Mucosa of stomach (tissue), 1 donor: Measurements from ENCODE around the gene CCDC122.

Experiments
- H3K27me3 ChIP-seq: one replicate; pipeline ENCODE4 v1.7.0; 2013; ENCODE audit warnings: mild to moderate bottlenecking, low read length; ENCODE audit not compliant: control insufficient read depth, insufficient read depth
- H3K36me3 ChIP-seq: one replicate; pipeline ENCODE4 v1.7.0; 2013; ENCODE audit warnings: low read length; ENCODE audit not compliant: control insufficient read depth, insufficient read depth
- H3K4me1 ChIP-seq: one replicate; pipeline ENCODE4 v1.7.0; 2013; ENCODE audit warnings: mild to moderate bottlenecking, low read length; ENCODE audit not compliant: control insufficient read depth, insufficient read depth
- H3K4me3 ChIP-seq: one replicate; pipeline ENCODE4 v1.7.0; 2013; ENCODE audit warnings: low read length
- H3K9ac ChIP-seq: one replicate; pipeline ENCODE4 v1.7.0; 2013; ENCODE audit warnings: mild to moderate bottlenecking, low read length, moderate library complexity
- H3K9me3 ChIP-seq: one replicate; pipeline ENCODE4 v1.7.0; 2013; ENCODE audit warnings: mild to moderate bottlenecking, low read length, moderate library complexity; ENCODE audit not compliant: control insufficient read depth
- donor health status: Pancreatic carcinoma.

CCDC122 gene

DNA sequence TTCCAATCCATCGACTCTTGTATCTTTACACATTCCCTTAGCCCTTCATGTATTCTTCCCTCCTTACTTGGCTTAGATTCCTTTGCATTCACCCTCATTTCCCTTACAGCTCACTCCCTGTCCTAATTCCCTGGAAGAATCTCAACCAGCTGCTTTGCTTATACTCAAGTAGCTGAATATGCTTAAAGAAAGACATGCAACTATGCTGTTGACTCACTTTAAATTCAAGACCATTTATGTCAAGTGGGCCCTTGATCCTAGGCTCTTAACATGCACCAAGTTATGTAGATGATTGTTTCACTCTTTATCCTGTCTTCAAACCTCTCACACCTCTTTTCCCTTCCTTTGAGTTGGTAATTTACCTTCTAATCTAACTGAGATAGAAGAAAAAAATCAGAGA is 7.4 kb downstream of the CCDC122 start:
- no peaks in the 10 kb centered on the region for H3K9me3 ChIP-seq
- H3K27me3 ChIP-seq = no peaks in the 10 kb centered on the region
- H3K9ac ChIP-seq = no peak overlapping the region
- no peaks in the 10 kb centered on the region for H3K36me3 ChIP-seq
- no peaks in the 10 kb centered on the region for H3K4me1 ChIP-seq
- no peak overlapping the region for H3K4me3 ChIP-seq

GRCh38 chr13:43865892-43866291 is 13.6 kb downstream of the CCDC122 start:
- Histone ChIP-seq H3K27me3 (no peaks in the 10 kb centered on the region), H3K4me1 (no peaks in the 10 kb centered on the region), H3K9me3 (no peaks in the 10 kb centered on the region), H3K4me3 (no peak overlapping the region), H3K36me3 (no peaks in the 10 kb centered on the region), H3K9ac (no peak overlapping the region)

DNA sequence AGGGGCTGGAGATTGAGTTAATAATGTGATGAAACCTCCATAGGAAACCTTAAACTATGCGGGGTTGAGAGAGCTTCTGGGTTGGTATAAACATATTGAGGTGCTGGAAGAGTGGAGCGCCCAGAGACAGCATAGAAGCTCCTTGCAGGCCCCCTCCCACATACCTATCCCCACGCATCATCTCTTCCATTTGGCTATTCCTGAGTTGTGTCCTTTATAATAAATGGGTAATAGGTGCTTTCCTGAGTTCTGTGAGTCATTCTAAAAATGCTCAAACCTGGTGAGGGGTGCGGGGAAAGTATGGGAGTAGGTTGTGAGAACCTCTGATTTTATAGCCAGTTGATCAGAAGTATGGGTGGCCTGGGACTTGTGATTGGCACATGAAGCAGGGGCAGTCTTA is 14.6 kb downstream of the CCDC122 start:
- Histone ChIP-seq H3K4me3 (no peak overlapping the region), H3K9ac (no peak overlapping the region), H3K36me3 (no peaks in the 10 kb centered on the region), H3K27me3 (no peaks in the 10 kb centered on the region), H3K4me1 (no peaks in the 10 kb centered on the region), H3K9me3 (no peaks in the 10 kb centered on the region)

- H3K9me3 ChIP-seq = no peaks in the 10 kb centered on the region
- no peaks in the 10 kb centered on the region for H3K27me3 ChIP-seq
- no peaks in the 10 kb centered on the region for H3K4me1 ChIP-seq
- no peak overlapping the region for H3K4me3 ChIP-seq
- H3K9ac ChIP-seq = no peak overlapping the region
- H3K36me3 ChIP-seq = no peaks in the 10 kb centered on the region
Measured at GRCh38 chr13:43861863-43862262, 17.7 kb downstream of the CCDC122 start.

- H3K27me3 ChIP-seq = no peaks in the 10 kb centered on the region
- H3K4me1 ChIP-seq = no peaks in the 10 kb centered on the region
- H3K36me3 ChIP-seq = no peaks in the 10 kb centered on the region
- H3K9ac ChIP-seq = no peak overlapping the region
- no peak overlapping the region for H3K4me3 ChIP-seq
- H3K9me3 ChIP-seq = peaks cover 5% of the 10 kb centered on the region
Measured at GRCh38 chr13:43852923-43853404, 26.6 kb downstream of the CCDC122 start.

- no peaks in the 10 kb centered on the region for H3K4me1 ChIP-seq
- H3K4me3 ChIP-seq = no peak overlapping the region
- peaks cover 5% of the 10 kb centered on the region for H3K9me3 ChIP-seq
- no peaks in the 10 kb centered on the region for H3K27me3 ChIP-seq
- H3K36me3 ChIP-seq = no peaks in the 10 kb centered on the region
- H3K9ac ChIP-seq = no peak overlapping the region
Measured at GRCh38 chr13:43850873-43851272, 28.7 kb downstream of the CCDC122 start.

- no peak overlapping the region for H3K4me3 ChIP-seq
- no peaks in the 10 kb centered on the region for H3K4me1 ChIP-seq
- H3K36me3 ChIP-seq = no peaks in the 10 kb centered on the region
- no peaks in the 10 kb centered on the region for H3K27me3 ChIP-seq
- no peak overlapping the region for H3K9ac ChIP-seq
- peaks cover 5% of the 10 kb centered on the region for H3K9me3 ChIP-seq
Measured at GRCh38 chr13:43848001-43848649, 31.4 kb downstream of the CCDC122 start.

DNA sequence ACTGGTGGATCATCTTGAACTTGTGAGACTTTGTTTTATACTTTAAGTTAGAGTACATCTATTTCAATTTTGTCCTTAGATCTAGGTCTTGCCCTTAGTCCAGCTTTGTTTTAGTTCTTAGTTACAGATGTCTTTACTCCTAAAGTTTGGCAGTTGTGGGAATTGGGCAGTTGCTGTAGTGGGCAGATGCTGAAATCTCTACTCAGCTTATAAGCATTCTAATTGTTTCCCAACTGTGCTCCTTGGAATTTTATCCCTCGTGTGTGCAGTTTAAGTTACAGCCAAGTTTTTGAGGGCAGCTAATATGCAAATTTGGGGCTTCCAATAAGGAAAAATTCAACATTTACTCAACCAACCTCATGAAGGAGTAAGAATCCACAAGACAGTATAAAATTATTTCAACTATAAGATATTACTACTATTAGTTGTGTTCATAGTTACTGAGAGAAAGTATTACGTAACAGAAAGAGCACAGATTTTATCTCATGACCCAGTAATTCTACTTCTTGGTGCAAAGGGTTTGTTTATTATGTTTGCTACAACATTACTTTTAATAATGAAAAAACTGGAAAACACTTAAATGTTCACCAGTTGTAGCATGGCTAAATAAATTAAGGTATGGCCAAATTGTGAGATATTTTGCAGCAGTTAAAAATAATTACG is 32.9 kb downstream of the CCDC122 start:
- Histone ChIP-seq H3K4me3 (no peak overlapping the region), H3K27me3 (no peaks in the 10 kb centered on the region), H3K9ac (no peak overlapping the region), H3K9me3 (peaks cover 5% of the 10 kb centered on the region), H3K4me1 (no peaks in the 10 kb centered on the region), H3K36me3 (no peaks in the 10 kb centered on the region)

DNA sequence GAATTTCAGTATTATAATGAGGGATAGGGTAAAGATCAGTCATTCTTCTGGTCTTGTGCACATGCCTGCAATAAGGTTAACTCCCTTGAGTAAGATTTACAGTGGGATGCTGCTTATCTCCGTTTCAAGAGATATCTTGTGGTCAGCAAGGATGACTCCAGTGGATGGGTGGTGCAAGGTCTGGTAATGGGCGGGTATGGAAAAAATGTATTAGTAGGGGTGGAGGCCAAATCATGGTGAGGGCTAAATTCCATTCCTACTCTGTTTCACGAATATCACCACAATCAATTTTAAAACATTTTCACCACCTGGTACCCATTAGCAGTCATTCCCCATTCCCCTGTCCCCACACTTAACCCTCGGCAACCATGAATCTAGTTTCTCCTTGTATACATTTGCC is 40.6 kb downstream of the CCDC122 start:
- Histone ChIP-seq H3K9me3 (no peaks in the 10 kb centered on the region), H3K27me3 (no peaks in the 10 kb centered on the region), H3K4me3 (no peak overlapping the region), H3K4me1 (no peaks in the 10 kb centered on the region), H3K36me3 (no peaks in the 10 kb centered on the region), H3K9ac (no peak overlapping the region)

GRCh38 chr13:43835701-43836100 is 43.8 kb downstream of the CCDC122 start:
- no peaks in the 10 kb centered on the region for H3K27me3 ChIP-seq
- H3K9ac ChIP-seq = no peak overlapping the region
- no peaks in the 10 kb centered on the region for H3K36me3 ChIP-seq
- H3K9me3 ChIP-seq = no peaks in the 10 kb centered on the region
- no peak overlapping the region for H3K4me3 ChIP-seq
- H3K4me1 ChIP-seq = no peaks in the 10 kb centered on the region

- H3K4me3 ChIP-seq = no peak overlapping the region
- H3K9me3 ChIP-seq = no peaks in the 10 kb centered on the region
- no peak overlapping the region for H3K9ac ChIP-seq
- H3K27me3 ChIP-seq = no peaks in the 10 kb centered on the region
- no peaks in the 10 kb centered on the region for H3K4me1 ChIP-seq
- H3K36me3 ChIP-seq = no peaks in the 10 kb centered on the region
Measured at GRCh38 chr13:43831088-43831487, 48.5 kb downstream of the CCDC122 start.

DNA sequence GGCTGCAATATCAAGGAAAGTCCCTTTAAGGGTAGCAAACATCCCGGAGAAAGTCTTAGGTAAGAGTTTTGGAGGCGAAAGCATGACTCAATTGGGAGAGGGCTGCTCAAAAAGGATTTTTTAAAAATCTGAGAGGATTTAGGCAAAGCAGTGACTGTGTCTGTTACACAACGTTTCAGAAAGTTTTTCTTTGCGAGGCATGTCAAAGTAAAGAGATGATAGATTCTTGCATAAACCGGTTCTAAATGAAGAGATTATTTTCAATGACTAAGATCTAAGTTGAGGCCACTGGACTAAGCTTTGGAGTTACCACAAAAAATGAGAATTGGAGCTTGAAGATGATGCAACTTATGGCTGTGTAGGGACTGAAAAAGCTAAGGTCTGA is 49.1 kb downstream of the CCDC122 start:
- H3K4me1 ChIP-seq = no peaks in the 10 kb centered on the region
- no peaks in the 10 kb centered on the region for H3K27me3 ChIP-seq
- H3K9ac ChIP-seq = no peak overlapping the region
- H3K4me3 ChIP-seq = no peak overlapping the region
- H3K9me3 ChIP-seq = no peaks in the 10 kb centered on the region
- no peaks in the 10 kb centered on the region for H3K36me3 ChIP-seq
